ENCODE data around the gene CDH23. TPM values are rescaled to one million over a fixed set of nuclear protein-coding genes. Genes with fewer than 3 reads are reported as not detected.

The CDH23 gene
- total and polyA plus RNA-seq, 12 donors: 1.7 to 20.2 (median 7.8) TPM

DNA sequence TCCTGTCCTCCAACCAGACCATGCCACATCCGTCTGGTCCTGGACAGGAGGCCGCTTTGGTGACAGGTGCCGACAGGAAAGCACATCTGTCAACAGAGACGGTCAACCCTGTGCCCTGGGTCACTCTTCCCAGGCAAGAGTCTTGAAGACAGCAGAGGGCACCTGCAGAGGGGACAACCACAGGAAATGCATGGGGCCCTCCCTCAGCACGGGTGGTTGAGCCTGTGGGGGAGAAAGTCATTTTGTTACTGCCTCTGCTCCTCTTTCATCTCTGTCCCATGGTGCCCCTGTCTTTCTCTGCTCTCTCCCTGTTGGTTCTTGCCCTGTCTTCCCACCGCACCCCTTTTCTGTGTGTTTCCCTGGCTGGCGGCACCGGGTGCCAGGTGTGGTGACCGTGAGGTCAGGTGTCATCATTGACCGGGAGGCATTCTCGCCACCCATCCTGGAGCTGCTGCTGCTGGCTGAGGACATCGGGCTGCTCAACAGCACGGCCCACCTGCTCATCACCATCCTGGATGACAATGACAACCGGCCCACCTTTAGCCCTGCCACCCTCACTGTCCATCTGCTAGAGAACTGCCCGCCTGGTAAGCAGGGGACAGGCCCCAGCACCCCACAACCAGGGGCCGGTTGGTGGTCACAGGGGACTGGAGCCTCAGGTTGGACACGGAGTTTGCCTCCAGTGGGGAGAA lies 394.2 kb downstream of the CDH23 start:
- TF ChIP-seq POLR2A (IDR thresholded peaks at IDR 0.05): no peak
- TF ChIP-seq, protein P1, sequence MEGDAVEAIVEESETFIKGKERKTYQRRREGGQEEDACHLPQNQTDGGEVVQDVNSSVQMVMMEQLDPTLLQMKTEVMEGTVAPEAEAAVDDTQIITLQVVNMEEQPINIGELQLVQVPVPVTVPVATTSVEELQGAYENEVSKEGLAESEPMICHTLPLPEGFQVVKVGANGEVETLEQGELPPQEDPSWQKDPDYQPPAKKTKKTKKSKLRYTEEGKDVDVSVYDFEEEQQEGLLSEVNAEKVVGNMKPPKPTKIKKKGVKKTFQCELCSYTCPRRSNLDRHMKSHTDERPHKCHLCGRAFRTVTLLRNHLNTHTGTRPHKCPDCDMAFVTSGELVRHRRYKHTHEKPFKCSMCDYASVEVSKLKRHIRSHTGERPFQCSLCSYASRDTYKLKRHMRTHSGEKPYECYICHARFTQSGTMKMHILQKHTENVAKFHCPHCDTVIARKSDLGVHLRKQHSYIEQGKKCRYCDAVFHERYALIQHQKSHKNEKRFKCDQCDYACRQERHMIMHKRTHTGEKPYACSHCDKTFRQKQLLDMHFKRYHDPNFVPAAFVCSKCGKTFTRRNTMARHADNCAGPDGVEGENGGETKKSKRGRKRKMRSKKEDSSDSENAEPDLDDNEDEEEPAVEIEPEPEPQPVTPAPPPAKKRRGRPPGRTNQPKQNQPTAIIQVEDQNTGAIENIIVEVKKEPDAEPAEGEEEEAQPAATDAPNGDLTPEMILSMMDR (IDR thresholded peaks at IDR 0.05): no peak
- 82 to 89% (median 84%) methylated on average over 8 to 17 of the region's 17 CpGs for WGBS, 4 donors

DNA sequence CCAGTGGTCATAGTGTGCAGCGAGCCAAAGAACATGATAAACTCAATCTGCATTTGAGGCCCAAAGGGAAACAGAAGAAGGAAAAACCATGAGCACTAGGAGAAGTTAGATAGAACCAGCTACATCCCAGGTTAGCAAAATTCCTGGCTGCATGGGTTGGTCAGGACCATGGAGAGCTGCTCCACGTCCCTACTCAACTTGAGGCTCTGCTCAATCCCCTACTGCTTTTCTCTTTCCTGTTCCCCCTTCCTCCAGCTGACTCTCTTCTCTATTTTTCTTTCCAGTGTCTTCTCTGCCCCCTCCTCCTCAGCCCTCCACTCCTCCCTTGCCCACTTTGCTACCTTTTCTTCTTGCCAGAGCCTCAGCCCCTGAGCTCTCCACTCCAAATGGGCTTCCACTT lies 398.5 kb downstream of the CDH23 start:
- Histone ChIP-seq H3K4me3 (no peak overlapping the region), H3K27me3 (no peaks in the 10 kb centered on the region), H3K9me3 (replicated peaks in 1 of 3) (no peaks in the 10 kb centered on the region), H3K36me3 (replicated peaks in 1 of 2) (no peaks in the 10 kb centered on the region), H3K27ac (no peak overlapping the region), H3K4me1 (replicated peaks in 1 of 2) (no peaks in the 10 kb centered on the region)
- peak in 1 of 7 donors; percentile 31 for DNase-seq
- WGBS, 4 donors: 26 to 39% (median 28%) methylated on average over 2 of the region's 2 CpGs
- intact Hi-C loops (cut with DNase I): loop anchor here in 1 of 2 donors (5.0 kb wide), 1 partner anchor 73 kb away; no protein-coding TSS in a partner anchor
- TF ChIP-seq POLR2A (IDR thresholded peaks at IDR 0.05): no peak
- TF ChIP-seq, protein P1 (IDR thresholded peaks at IDR 0.05): no peak

More for the DNA sequence above, 394.2 kb downstream of the CDH23 start:
- H3K27me3 ChIP-seq: no peaks in the 10 kb centered on the region
- no peaks in the 10 kb centered on the region for H3K4me1 ChIP-seq (replicated peaks in 1 of 2)
- H3K27ac ChIP-seq: no peak overlapping the region
- intact Hi-C loops (cut with DNase I): no loop called here
- H3K36me3 ChIP-seq (replicated peaks in 1 of 2): no peaks in the 10 kb centered on the region
- no peak overlapping the region for H3K4me3 ChIP-seq
- no peaks in the 10 kb centered on the region for H3K9me3 ChIP-seq (replicated peaks in 1 of 3)
- DNase-seq: no peak

DNA sequence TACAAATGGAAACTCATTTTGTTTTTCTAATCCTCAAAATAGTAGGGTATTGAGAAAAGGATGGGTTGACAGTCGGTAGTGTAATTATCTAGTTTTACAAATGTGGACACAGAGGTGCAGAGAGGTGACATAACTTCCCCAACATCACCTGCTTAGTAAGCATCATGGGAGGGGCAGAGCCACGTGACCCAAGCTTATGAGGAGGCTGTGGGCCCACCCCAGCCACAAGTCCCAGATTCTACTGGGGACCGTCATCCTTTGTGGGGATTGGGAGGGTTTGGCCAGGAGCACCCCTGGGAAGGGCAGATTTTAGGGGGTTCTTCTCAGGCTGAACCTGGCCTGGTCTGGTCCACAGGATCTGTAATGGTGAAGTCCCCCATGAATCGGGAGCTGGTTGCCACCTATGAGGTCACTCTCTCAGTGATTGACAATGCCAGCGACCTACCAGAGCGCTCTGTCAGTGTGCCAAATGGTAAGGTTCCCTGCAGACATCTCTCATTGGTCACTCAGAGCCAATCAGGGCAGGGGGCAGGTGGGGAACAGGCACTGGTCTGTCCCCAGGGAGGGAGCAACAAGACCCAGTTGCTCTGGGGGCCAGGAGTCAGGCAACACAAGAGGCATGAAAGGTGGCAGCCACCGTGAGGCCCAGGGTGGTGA lies 400.2 kb downstream of the CDH23 start:
- H3K27ac ChIP-seq: no peak overlapping the region
- H3K4me3 ChIP-seq: no peak overlapping the region
- no peaks in the 10 kb centered on the region for H3K36me3 ChIP-seq (replicated peaks in 1 of 2)
- 74 to 87% (median 81%) methylated on average over 4 to 7 of the region's 7 CpGs for WGBS, 4 donors
- TF ChIP-seq, protein P1 (IDR thresholded peaks at IDR 0.05): no peak
- TF ChIP-seq POLR2A (IDR thresholded peaks at IDR 0.05): no peak
- no peaks in the 10 kb centered on the region for H3K9me3 ChIP-seq (replicated peaks in 1 of 3)
- no peak for DNase-seq
- intact Hi-C loops (cut with DNase I): loop anchor here in 1 of 2 donors (5.0 kb wide), 1 partner anchor 75 kb away; no protein-coding TSS in a partner anchor
- no peaks in the 10 kb centered on the region for H3K4me1 ChIP-seq (replicated peaks in 1 of 2)
- H3K27me3 ChIP-seq: no peaks in the 10 kb centered on the region

DNA sequence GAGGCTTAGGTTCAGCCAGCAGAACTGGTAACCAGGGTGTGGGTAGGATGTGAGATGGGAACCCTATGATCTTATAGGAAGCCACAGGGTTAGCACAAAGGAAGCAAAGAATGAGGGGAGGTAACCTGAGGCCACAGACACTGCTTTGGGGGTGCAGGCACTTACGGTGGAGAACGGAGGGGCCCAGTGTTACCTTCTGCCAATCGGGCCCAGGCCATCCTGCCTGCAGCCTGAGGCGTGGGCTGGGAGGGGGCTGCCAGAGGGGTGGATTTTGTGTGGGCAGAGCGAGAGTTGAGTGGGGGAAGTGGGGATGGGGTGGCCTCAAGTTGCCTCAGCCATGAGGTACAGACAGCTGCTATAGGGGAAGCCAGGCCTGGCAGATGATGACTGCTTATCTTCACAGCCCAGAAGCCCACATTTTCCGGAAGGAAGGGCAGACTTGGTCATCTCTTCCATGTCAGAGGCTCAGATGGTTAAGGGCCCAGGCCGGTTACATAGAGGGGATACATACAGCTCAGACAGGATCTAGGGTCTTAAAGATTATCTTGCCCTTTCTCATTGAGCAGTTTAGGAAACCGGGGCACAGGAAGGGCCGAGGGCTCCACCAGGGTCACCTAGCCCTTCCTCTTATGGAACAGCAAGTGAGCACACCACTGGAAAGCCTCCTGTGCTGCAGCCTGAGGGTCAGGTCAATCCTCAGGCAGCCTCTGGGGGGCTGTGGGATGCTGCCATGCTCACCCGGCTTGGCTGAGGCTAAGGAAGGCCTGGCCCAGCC lies 401.0 kb downstream of the CDH23 start:
- WGBS, 4 donors: 65 to 76% (median 75%) methylated on average over 6 to 10 of the region's 10 CpGs
- intact Hi-C loops (cut with DNase I): loop anchor here in 1 of 2 donors (5.0 kb wide), 1 partner anchor 75 kb away; no protein-coding TSS in a partner anchor
- H3K27ac ChIP-seq: no peak overlapping the region
- no peak for TF ChIP-seq POLR2A (IDR thresholded peaks at IDR 0.05)
- no peaks in the 10 kb centered on the region for H3K36me3 ChIP-seq (replicated peaks in 1 of 2)
- H3K9me3 ChIP-seq (replicated peaks in 1 of 3): no peaks in the 10 kb centered on the region
- H3K27me3 ChIP-seq: no peaks in the 10 kb centered on the region
- no peaks in the 10 kb centered on the region for H3K4me1 ChIP-seq (replicated peaks in 1 of 2)
- no peak overlapping the region for H3K4me3 ChIP-seq
- no peak for DNase-seq

All from adrenal gland (tissue), 12 donors.